HG03342 (cell line): Measurements from ENCODE around the gene HEPH.
"Not testable (repeated sequence)": the region's sequence is repeated elsewhere in the genome, so short reads cannot be mapped to it uniquely, and the experiment has no call there.

ENCODE experiments used
- ATAC-seq: cut with Tn5 transposase; IDR thresholded peaks from one replicate; pipeline ENCODE4 v1.9.1; 2021; ENCODE audit warnings: mild to moderate bottlenecking, moderate library complexity; ENCODE audit not compliant: unreplicated experiment

The HEPH gene, protein sequence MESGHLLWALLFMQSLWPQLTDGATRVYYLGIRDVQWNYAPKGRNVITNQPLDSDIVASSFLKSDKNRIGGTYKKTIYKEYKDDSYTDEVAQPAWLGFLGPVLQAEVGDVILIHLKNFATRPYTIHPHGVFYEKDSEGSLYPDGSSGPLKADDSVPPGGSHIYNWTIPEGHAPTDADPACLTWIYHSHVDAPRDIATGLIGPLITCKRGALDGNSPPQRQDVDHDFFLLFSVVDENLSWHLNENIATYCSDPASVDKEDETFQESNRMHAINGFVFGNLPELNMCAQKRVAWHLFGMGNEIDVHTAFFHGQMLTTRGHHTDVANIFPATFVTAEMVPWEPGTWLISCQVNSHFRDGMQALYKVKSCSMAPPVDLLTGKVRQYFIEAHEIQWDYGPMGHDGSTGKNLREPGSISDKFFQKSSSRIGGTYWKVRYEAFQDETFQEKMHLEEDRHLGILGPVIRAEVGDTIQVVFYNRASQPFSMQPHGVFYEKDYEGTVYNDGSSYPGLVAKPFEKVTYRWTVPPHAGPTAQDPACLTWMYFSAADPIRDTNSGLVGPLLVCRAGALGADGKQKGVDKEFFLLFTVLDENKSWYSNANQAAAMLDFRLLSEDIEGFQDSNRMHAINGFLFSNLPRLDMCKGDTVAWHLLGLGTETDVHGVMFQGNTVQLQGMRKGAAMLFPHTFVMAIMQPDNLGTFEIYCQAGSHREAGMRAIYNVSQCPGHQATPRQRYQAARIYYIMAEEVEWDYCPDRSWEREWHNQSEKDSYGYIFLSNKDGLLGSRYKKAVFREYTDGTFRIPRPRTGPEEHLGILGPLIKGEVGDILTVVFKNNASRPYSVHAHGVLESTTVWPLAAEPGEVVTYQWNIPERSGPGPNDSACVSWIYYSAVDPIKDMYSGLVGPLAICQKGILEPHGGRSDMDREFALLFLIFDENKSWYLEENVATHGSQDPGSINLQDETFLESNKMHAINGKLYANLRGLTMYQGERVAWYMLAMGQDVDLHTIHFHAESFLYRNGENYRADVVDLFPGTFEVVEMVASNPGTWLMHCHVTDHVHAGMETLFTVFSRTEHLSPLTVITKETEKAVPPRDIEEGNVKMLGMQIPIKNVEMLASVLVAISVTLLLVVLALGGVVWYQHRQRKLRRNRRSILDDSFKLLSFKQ

DNA sequence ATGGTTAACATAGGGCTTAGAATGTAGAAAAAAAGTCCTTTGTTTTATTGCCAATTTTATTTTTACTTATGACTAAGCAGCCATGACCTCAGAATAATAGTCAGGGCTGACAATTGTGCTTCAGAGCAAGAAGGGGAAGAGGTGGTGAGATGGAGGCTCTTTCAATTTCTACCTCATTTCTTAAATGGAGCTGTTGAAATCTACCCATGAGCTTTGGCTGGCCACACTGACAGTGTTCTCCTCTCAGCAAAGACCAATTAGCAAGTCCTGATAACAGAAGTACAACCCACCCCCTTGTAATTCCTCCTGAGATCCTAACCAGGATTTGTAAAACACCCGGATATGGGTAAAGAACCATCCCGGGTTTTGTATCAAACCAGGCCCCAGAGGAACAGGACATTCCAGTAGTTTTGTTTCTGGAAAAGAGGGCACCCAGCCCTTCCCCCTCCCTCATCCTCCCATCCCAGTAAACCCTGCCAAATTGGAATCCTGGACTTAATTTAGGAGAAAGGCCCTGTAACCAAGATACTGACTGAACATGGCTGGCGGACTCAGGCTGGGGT, at the start of gene HEPH:
HEPH (plus strand) TSS at position 399 of the 563 bp plus-strand sequence. CDS start 6,324 bp downstream, outside the sequence.
- peak; percentile 65 for ATAC-seq

DNA sequence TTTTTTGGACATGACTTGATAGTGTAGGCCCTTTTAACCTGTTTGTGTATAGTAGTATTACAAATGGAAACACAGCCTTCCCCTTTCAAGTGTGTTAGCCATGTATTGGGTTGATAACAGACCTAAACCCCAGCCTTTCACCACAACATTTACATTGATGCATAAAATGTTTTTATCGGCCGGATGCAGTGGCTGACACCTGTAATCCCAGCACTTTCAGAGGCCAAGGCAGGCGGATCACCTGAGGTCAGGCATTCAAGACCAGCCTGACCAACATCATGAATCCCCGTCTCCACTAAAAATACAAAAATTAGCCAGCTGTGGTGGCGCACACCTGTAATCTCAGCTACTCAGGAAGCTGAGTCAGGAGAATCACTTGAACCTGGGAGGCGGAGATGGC, 45.3 kb upstream of the HEPH start:
- ATAC-seq = not testable (repeated sequence)

DNA sequence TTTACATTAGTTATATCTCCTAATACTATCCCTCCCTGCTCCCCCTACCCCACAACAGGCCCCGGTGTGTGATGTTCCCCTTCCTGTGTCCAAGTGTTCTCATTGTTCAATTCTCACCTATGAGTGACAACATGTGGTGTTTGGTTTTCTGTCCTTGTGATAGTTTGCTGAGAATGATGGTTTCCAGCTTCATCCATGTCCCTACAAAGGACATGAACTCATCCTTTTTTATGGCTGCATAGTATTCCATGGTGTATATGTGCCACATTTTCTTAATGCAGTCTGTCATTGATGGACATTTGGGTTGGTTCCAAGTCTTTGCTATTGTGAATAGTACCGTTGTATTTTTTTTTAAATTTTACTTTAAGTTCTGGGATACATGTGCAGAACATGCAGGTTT, 42.7 kb upstream of the HEPH start:
- ATAC-seq = not testable (repeated sequence)

DNA sequence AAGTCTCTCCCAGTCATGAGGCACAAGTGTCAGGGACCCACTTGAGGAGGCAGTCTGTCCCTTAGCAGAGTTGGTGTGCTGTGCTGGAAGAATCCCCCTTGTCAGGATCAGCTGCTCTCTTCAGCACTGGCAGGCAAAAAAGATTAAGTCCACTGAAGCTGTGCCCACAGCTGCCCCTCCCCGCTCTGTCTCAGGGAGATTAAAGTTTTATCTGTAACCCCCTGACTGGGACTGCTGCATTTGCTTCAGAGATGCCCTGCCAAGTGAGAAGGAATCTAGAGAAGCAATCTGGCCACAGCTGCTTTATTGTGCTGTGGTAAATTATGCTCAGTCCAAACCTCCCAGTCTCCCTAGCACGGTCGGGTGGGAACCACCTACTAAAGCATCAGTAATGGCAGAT, 37.4 kb upstream of the HEPH start:
- ATAC-seq = no peak

DNA sequence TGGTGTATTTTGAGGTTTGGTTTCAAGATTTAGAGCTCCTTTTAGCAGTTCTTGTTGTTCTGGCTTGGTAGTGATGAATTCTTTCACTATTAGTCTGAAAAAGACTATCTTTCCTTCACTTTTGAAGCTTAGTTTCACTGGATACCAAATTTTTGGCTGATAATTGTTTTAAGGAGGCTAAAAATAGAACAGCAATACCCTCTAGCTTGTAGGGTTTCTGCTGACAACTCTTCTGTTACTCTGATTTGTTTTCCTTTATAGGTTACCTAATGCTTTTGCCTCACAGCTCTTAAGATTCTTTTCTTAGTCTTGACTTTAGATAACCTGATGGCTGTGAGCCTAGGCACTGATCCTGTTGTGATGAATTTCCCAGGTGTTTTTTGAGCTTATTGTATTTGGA, 33.6 kb upstream of the HEPH start:
- ATAC-seq = peak; percentile 53

DNA sequence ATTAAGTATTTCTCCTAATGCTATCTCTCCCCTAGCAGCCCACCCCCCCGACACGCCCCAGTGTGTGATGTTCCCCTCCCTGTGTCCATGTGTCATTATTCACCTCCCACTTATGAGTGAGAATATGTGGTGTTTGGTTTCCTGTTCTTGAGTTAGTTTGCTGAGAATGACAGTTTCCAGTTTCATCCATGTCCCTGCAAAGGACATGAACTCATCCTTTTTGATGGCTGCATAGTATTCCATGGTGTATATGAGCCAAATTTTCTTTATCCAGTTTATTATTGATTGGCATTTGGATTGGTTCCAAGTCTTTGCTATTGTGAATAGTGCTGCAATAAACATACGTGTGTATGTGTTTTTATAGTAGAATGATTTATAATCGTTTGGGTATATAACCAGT, 28.8 kb upstream of the HEPH start:
- not testable (repeated sequence) for ATAC-seq

DNA sequence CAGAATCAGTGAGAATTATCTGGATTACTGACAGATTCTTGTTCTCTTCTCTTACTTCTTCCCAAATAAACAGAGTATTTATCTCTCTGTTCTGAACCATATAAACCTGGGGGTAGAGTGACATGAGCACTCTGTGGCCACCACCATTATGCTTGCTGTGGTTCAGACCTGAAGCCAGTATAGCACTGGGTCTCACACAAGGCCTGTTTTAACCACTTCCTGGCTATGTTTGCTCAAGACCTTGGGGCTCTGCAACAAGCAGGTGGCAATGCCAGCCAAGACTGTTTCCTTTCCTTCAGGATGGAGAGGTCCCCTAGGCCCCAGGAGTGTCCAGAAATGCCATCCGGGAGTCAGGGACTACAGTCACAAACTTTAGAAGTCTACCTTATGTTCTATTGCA, 21.7 kb upstream of the HEPH start:
- no peak for ATAC-seq

DNA sequence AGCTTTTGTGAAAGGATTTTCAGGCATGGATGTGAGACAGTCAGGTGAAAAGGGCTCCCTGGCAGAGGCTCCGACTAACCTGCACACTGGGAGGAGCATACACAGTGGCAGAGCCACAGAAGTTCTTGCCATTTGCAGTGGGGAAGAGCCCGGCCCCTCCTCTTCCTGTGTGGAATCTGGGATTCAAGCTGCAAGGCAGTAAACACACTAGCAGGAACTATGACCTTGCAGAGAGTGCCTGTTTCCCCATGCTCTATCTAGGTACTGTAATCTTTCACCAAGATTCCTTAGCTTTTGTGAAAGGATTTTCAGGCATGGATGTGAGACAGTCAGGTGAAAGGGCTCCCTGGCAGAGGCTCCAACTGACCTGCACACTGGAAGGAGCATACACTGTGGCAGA, 19.8 kb upstream of the HEPH start:
- no peak for ATAC-seq

DNA sequence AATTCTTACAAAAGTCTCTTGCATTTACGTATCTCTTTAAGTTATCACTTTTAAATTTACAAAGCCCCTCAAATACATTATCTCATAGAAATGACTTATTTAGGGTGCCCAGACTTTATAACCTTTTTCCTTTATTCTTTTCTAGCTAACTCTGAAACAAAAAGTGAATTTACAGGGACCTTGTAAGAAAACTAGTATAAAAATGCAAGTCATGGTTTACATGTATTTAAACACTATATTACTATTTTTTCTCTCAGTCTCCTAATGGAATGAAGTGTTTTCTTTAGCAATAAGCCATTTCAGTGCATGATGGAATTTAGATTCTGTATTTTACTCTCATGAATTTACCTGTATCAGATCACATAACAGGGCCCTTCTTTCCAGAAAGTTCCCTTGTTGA, 14.5 kb upstream of the HEPH start:
- no peak for ATAC-seq

DNA sequence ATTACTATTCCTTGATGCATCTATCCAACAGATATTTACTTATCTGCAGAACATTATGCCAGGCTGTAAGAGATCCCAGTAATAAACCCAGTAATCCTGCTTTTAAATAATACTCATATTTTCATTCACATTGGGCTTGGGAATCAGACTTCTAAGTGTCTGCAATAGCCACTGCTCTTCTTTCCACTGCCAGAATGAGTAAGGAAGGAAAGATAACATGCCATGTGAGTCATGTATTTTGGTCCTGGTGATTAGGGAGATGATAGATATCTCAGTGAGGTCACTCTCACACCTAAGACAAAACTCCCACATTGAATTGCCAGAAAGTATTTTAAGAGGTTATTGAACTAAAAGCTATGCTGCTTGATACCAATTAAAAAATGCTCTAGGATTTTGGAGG, 13.9 kb upstream of the HEPH start:
- ATAC-seq = no peak

DNA sequence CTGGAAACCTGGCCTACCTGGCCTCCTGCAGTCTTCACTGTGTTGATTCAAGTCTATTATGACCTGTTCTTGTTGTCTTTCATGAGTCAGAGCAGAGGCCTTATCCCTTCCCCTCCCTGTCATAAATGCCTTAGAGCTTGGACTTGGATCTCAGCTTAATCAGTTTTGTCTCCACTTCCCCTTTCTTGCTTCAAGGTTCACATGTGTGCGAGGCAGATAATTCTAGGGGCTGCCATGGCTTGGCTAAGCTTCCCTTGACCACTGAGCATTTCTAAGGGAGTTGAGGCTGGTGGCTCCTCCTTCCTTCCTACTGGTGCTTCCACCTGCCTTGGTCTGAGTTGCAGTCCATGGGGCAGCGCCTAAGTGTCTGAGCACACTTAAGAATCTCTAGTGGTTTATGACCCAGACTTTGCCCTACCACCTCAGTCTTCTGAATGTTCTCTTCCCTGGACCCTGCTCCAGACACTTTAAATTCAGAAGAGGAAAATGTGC, 1.7 kb upstream of the HEPH start:
- peak; percentile 59 for ATAC-seq

DNA sequence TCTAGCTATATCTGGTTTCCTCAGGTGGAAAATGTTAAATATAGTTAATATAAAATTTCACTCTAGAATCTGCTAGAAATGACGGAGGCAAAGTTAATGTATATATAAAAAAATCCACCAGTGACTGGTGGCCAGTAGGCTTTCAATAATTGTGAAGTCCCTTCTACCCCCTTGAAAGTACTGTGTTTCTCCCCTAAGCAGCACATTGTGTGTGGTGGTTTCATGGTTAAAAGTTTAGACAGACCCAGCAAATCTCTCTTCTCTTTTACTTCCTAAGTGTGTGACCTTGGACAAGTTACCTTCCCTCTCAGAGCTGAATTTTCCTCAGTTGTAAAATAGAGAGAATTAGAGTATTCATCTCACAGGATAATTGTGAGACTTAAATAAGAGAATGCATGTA, 600 bp upstream of the HEPH start:
- peak; percentile 40 for ATAC-seq

DNA sequence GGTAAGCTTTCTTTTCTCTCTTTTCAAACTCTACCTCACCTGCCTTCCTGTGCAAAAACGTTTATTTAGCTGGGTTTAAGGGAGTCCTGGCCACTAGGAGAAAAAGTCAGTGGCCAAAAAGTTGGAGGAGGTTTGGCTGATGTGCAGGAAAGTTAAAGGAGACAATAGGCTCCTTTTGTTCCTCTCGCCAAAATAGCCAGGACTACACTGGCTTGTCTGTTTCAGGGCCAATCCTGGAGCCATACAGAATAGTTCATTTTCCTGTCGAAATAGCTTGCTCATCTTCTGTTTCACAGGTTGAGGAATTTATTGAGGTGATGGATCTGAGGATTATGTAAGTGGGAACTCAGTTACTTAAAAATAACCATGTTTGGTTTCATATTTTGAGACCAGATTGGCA, 423 bp downstream of the HEPH start:
- ATAC-seq = no peak

DNA sequence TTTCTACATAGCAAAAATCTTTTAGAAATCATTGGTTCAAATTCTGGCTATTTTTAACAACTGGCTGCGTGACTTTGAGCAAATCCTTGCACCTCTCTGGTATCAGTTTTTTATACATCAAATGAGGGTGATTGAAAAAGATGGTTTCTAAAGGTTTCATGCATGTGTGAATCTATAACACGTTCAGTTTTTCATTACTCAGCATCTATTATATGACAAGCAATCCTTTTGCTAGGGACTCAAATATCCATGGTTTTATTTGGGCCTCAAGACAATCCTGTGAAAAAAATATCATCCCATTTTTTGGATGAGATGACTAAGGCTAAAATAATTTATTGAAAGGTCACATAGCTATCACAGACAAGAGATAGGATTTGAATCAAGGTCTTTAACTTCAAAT, 884 bp downstream of the HEPH start:
- no peak for ATAC-seq

DNA sequence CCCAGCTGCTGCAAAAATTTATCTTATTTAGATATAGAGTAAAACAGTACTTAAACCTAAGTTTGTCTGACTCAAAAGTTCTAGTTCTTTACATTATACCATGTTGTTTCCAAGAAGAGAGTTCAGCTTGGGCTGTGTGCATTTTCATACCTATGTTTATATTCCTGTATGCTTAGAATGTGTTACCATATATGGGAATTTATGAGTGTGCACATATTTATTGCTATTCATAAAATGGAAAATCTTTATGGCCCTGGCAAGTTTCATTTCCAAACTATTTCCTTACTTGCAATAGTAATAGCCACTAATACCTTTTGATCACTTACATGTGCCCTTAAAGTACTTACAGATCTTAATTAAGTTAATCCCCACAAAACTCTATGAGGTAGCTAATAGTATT, 2.6 kb downstream of the HEPH start:
- ATAC-seq = no peak

DNA sequence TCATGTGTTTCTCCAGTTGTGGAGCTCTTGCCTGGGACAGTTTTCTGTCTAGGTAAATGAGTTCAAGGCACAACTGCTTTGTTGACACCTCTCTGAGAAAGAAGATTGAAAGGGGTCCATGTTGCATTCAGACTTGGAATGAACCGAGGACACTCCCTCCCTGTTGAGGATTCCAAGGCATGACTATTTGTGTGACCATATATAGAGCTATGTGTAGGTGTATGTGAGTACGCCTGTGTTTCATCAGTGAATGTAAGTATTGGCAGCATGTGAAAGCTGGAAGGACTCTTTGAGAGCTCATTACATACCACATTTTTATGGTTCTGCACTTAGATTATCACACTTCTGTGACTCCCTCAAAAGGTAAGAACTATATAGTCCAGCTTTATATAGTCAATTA, 3.4 kb downstream of the HEPH start:
- no peak for ATAC-seq

DNA sequence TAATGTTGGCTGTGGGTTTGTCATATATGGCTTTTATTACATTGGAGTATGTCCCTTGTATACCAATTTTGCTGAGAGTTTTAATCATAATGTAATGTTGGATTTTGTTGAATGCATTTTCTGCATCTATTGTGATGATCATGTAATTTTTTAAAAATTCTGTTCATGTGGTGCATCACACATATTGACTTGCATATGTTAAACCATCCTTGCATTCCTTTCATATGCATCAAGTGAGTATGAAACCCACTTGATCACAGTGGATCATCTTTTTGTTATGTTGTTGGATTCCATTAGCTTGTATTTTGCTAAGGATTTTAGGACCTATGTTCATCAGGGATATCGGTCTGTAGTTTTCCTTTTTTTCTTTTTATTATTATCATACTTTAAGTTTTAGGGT, 12.1 kb downstream of the HEPH start:
- ATAC-seq = no peak

DNA sequence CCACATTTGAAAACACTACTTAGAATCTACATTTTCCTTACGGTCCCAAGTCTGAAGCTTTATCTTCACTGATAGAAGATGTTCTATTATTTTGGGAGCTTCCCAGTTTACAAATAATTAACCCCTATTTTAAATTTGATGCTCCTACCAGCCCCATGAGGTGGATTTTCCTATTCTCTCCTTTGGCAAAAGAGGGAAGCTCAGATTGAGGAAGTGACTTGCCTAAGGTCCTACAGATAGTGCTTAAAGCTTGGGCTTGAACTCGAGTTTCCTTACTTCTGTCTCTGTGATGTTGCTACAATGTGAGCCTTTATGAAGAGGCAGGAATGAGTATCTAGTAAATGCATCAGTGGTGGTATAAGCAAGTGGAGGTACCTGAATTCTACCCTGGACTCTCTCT, 27.5 kb downstream of the HEPH start:
- ATAC-seq = no peak

DNA sequence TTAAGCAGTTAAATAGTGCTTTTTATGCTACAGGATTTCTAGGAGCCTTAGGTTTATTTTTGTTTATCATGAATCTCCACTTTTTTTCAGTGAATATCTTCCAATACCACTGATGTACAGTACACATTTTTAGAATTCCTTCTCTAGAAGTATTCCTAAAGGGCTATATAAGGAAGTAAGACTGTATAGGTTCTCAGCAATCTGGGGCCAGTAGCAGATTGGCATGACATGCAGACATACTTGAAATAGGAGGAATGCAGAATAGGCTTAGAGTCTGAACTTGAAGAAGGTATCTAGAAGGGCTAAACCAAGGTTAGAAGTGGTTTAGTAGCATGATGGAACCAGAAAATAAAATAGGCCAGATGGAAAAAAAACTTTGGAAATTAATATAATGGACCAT, 29.8 kb downstream of the HEPH start:
- ATAC-seq = no peak

DNA sequence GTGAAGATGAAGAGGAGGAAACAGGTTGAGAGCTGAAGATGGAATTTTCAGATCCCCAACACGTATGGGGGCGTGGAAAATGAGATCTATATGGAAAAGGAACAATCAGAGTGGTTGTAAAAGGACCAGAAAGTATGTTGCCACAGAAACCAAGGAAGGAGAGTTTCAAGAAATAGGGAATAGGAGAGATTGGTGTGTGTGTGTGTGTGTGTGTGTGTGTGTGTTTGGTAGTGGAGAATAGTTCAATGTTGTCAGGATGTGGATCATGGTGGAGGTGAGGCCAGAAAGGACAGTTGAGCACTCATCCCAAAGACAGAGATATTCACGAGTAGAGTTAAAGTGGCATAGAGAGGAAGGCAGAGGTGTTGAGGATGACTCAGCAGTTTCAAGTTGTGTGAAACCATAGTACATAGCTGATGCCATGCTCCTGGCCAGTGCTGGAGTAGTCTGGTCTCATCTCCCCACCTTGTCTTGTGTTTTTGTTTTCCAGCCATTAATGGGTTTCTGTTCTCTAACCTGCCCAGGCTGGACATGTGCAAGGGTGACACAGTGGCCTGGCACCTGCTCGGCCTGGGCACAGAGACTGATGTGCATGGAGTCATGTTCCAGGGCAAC, 36.1 kb downstream of the HEPH start:
- peak; percentile 73 for ATAC-seq
